ENCODE measurements around the gene UBASH3B.

DNA sequence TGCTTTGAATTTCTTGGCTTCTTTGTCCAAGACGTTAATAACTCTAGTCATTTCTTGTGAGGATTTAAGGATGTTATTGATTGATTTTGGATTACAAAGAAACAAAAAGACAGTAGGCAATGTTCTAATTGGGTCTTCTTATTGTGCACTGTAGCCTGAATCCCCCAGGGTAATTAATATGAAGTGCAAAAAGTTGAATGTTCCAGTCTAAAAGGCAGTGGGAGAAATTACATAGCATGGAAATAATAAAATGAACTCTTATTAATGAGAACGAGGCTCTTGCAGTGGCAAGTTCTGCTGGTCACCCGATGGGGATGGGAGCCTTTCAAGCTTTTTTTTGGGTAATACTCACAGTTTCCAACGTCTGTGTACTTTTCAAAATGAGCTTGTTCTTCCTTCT lies 45.6 kb downstream of the UBASH3B start:
- TF ChIP-seq, protein P1, sequence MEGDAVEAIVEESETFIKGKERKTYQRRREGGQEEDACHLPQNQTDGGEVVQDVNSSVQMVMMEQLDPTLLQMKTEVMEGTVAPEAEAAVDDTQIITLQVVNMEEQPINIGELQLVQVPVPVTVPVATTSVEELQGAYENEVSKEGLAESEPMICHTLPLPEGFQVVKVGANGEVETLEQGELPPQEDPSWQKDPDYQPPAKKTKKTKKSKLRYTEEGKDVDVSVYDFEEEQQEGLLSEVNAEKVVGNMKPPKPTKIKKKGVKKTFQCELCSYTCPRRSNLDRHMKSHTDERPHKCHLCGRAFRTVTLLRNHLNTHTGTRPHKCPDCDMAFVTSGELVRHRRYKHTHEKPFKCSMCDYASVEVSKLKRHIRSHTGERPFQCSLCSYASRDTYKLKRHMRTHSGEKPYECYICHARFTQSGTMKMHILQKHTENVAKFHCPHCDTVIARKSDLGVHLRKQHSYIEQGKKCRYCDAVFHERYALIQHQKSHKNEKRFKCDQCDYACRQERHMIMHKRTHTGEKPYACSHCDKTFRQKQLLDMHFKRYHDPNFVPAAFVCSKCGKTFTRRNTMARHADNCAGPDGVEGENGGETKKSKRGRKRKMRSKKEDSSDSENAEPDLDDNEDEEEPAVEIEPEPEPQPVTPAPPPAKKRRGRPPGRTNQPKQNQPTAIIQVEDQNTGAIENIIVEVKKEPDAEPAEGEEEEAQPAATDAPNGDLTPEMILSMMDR (conservative IDR thresholded peaks at IDR 0.05; ENCODE audit: low read length) = no peak
- TF ChIP-seq EZH2phosphoT487 (IDR thresholded peaks at IDR 0.05; ENCODE audit: borderline replicate concordance) = no peak
